Fibroblast of pulmonary artery (primary cell): Measurements from ENCODE around the gene PFN1.
A peak's percentile ranks its signal among the peaks of the same experiment; 100 is the strongest.

ENCODE experiments used
- DNase-seq: peaks from one replicate; pipeline ENCODE4 v3.0.0-alpha.2; 2010; ENCODE audit warnings: low read depth
- H3K4me3 ChIP-seq: replicated peaks from 2 replicates; pipeline ENCODE4 v1.5.1; 2011; ENCODE audit warnings: low read depth, mild to moderate bottlenecking, control low read depth, low read length, moderate library complexity
- TF ChIP-seq, protein P1 (sequence below): IDR thresholded peaks from 2 replicates; pipeline ENCODE4 v1.5.1; 2011; ENCODE audit warnings: mild to moderate bottlenecking, control low read depth, low read length, inconsistent platforms; ENCODE audit errors: missing control alignments

Gene PFN1

DNA sequence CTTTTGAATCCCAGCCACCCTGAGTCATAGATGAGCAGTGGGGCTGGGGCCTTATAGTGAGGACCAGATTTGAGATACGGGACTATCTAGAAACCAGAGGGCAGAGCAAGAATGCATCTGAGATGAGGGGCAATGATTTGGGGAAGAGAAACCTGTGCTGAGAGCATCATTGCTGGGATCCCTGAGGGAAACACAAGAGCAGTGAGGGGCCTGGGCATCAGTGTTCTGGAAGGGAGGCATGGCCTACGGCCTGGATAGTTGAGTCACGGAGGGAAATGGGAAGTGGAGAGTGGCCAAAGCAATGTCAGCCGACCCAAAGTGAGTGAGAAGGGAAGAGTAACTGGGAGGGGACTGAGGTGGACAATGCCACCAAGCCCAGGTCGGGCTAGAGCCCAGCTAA is 34.0 kb upstream of the PFN1 start:
- H3K4me3 ChIP-seq, result no peak overlapping the region
- DNase-seq, result no peak
- TF ChIP-seq, protein P1, sequence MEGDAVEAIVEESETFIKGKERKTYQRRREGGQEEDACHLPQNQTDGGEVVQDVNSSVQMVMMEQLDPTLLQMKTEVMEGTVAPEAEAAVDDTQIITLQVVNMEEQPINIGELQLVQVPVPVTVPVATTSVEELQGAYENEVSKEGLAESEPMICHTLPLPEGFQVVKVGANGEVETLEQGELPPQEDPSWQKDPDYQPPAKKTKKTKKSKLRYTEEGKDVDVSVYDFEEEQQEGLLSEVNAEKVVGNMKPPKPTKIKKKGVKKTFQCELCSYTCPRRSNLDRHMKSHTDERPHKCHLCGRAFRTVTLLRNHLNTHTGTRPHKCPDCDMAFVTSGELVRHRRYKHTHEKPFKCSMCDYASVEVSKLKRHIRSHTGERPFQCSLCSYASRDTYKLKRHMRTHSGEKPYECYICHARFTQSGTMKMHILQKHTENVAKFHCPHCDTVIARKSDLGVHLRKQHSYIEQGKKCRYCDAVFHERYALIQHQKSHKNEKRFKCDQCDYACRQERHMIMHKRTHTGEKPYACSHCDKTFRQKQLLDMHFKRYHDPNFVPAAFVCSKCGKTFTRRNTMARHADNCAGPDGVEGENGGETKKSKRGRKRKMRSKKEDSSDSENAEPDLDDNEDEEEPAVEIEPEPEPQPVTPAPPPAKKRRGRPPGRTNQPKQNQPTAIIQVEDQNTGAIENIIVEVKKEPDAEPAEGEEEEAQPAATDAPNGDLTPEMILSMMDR, result no peak

DNA sequence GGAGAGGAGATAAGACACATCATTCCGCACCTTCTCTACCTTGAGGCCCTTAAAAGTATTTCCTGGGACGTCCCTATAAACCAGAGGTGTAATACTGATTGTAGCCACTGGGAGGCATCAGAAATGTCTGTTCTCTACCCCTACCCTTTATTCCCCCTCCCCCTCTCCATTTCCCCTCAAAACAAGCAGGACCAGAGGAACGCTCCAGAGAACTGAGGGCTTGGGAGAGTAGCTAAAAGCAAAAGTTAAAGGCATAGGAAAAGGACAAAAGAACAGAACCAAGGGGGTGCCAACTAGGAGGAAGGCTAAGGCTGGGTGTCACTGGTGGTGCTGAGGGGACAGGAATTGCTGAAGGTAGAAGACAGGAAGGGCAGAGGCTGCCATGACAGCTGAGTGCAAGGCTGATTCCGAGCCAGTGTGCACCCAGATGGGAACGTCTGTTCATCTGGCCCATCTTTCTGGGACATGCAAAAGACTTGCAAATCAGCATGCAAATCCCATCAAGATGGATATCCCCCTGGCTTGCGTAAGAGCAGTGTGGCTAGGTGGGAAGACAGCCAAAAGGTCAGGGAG is 32.4 kb upstream of the PFN1 start:
- H3K4me3 ChIP-seq, result no peak overlapping the region
- peak; percentile 71 for DNase-seq
- TF ChIP-seq, protein P1, result peak; percentile 78

DNA sequence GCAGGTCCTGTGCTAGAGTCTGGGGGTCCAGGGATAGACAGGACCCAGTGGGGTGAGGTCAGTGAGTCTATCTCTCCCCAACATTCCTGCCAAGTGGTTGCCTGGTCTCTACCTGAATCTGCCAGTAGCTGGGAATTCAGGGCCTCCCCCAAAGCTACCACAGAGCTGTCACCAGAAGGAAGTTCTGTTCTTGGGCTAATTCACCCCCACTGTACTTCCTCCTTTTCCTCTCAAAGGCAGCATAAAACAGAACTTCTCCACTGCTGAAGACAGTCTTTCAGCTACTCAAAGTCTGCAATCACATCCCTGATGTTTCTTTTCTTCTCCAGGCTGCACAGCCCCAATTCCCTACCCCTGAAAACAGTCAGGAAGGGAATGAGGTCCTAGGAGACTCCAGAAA is 30.4 kb upstream of the PFN1 start:
- DNase-seq, result no peak
- TF ChIP-seq, protein P1, result no peak
- H3K4me3 ChIP-seq, result no peak overlapping the region

DNA sequence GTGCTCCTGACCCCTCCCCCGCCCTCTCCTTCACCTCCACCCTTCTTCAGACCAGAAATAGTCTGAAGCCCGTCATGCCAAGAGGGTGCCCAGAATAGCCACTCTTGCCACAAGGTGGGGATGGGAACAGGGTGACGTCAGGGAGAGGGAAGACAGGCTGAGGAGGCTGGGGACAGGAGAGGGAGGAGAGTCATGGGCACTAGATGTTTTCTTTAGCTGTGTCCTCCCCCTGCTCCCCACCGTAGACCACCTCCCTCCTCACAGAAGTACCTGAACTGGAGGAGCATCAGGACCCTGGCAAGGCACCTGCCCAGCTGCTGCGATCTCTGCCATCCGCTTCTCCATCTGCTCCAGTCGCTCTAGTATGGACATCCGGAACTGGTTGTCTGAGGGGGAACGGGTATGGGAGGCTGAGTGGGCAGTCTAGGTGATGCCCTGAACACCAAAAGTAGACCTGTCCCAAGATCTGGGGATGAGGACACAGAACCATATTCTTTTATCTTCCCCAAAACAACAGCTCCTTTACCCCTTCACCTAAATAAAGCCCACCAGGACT is 25.9 kb upstream of the PFN1 start:
- no peak for DNase-seq
- no peak overlapping the region for H3K4me3 ChIP-seq
- TF ChIP-seq, protein P1, result no peak

DNA sequence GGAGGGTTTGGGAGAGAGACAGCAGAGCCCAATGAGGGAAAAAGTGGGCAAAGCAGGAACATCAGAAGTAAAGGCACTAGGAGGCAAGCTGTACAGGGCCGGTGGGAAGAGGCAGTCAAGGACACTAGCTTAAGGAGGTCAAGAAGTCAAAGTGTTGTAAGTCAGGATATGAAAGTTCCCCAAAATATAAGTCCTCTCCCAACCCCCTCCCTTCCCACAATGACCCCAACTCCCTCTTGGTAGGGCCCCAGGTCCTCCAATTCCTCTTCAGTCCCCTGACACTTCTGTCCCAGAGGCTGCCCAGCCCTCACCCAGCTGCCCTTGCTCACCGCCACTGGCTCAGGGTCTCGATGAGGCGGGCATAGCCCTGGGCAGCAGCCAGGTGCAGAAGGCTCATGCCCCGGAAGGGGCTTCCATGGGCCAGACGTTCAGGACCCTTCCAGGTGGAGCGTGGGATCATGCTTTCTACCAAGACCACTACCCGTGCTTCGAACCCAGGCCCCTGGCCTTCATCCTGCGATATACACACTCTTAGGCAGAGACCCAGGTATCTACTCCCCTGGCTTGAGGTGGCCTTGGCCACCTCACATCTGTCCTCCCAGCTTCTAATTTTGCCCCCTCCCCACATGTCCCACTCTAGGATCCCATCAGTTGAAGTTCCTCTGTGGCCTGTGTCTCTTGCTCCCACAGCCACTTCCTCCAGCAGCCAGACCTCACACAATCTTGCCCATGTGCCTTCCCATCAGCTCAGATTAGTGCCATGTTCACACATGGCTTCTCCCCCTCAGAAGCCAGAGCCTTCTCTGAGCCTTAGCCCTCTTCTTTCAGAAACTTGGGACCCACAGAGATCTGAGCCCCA is 25.2 kb upstream of the PFN1 start:
- no peak for DNase-seq
- H3K4me3 ChIP-seq, result no peak overlapping the region
- TF ChIP-seq, protein P1, result no peak

DNA sequence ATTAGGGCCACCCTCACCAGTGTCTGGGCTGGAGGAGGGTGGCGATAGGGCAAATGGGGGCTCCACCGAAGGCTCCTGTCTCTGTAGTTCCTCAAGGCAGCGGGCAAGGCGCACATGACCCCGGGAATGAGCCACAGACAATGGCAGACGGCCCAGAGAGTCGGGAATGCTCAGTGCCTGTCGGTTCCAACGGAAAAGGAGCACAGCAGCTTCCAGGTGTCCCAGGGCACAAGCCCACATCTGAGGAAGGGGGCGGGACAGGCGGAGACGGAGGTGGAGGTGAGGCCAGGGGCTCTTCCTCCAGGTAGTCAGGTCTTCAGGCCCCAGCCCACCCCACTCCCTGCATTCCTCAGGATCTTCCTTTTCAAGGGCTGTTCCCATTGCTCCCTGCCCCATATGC is 24.4 kb upstream of the PFN1 start:
- TF ChIP-seq, protein P1, result no peak
- no peak for DNase-seq
- H3K4me3 ChIP-seq, result no peak overlapping the region
